ENCODE measurements around the gene ABCC1.
"Not testable (repeated sequence)": the region's sequence is repeated elsewhere in the genome, so short reads cannot be mapped to it uniquely, and the experiment has no call there.

ABCC1 gene

DNA sequence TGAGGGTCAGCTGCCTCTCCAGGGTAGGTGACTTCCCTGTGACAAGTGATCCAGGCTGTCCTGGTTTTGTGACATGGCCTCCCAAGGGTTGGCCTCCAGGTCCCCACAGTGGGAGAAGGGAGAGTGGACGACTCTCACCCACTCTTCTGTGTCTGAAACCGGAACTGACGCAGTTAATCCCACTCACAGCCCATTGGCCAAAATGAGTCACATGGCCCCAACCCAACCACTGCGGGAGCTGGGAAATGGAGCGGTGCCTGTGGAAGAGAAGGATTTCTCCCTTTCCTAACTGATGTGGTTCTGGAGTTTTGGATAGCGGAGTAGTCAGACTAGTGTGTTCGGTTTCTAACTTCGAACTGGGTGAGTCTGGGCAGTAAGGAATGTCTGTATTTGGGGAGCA lies 194.5 kb downstream of the ABCC1 start:
- no peak for DNase-seq

DNA sequence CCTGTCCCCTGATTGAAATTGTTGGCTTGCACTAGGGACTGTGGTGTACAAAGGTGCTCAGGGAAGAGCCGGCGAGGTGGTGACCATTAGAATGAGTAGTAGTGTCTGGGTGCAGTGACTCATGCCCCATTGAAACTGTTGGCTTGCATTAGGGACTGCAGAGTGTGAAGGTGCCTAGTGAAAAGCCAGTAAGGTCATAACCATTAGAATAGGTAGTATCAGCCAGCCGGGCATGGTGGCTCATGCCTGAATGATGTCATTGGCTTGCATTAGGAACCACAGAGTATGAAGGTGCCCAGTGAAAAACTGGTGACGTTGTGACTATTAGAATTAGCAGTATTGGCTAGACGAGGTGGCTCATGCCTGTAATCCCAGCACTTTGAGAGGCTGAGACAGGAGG lies 195.0 kb downstream of the ABCC1 start:
- no peak for DNase-seq

DNA sequence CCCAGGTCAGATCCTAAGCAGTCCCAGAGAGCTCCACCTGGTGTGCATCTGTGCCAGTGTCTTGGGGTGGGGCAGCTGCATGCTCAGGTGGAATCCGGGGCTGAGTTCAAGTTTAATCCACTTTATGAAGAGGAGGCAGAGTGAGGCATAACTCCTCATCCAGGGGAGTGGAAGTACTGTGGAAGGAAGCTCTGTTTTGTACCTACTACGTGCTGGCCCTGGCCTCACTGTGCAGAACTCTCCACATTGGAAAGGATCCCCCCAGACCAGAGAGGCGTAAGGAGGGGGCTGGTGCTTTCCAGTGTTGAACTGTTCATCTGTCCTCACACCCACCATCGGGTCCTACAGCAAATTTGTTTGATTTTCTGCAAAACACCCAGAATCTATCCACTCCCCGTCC lies 195.9 kb downstream of the ABCC1 start:
- no peak for DNase-seq

DNA sequence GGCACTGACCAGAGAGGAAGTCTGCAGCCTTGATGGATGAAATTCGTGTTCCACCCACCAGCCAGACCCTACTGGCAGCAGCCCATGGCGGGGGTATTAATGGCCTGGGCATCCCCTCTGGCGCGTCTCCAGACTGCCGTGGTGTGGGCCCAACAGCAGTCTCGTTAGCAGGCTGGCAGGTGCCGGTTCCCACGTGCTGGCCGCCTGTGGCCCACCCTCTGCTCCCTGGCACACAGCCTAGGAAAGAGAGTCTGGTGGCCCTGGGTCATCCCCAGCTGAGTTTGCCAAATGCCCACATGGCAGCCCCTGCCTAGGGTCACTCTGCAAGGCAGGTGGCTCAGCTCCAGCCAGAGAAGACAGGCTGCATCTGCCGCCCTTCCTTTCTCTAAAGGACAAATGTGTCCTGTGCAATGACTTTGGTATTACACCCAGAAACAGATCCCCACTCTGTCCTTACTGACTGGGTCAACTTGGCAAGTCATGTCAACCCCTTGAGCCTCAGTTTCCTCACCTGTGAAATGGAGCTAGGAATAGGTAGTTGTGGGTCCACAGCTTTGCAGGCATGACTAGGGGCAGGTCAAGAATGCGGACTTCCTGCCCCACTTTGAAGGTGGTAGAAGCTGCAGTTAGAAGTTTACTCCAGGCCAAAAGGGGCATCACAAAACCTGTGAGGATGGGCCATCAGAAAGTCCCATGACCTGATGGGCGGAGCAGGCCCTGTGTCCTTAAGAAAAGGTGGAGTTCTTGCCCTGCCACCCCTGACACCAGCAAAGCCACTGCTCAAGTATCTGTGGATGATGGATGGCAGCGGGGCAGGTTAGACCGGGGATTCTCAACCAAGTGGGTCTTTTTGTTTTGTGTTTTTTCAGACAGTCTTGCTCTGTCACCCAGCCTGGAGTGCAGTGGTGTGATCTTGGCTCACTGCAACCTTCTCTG lies 197.2 kb downstream of the ABCC1 start:
- DNase-seq = no peak

DNA sequence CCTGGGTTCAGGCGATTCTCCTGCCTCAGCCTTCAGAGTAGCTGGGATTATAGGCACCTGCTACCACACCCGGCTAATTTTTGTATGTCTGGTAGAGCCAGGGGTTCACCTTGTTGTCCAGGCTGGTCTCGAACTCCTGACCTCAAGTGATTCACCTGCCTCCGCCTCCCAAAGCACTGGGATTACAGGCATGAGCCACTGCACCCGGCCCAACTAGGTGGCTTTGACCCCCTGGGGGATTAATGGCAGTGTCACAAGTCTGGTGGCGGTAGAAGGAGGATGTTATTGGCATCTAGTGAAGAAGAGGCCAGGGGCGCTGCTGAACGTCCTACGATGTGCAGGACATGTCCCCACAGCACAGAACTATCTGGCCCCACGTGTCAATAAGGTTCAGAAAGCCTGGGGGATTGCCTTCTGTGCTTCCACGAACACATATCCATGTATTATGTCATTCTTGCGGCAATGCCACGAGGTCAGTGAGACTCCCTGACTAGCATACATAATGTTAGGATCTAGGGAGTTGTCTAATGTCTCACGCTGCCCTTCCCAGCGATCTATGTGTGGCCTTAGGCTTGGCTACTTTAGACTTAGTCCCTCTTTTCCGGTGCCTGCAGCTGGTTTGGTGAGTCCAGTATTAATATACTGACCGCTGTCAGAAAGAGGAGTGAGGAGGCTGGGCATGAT lies 198.0 kb downstream of the ABCC1 start:
- no peak for DNase-seq

DNA sequence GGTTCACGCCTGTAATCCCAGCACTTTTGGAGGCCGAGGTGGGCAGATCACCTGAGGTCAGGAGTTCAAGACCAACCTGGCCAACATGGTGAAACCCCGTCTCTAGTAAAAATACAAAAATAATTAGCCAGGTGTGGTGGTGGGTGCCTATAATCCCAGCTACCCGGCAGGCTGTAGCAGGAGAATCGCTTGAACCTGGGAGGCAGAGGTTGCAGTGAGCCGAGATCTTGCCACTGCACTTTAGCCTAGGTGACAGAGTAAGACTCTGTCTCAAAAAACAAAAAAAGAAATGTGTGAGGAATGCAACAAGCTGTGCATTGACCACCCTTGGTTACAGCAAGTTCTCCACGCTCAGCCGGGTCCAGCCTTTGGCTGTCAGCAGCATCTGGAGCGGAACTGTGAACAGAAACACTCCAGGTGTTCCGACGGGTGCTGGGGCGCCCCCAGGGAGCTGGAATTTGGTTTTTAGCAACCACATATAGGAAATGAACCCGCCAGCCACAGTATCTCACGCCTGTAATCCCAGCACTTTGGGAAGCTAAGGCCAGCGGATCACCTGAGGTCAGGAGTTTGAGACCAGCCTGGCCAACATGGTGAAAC lies 198.7 kb downstream of the ABCC1 start:
- DNase-seq = not testable (repeated sequence)

DNA sequence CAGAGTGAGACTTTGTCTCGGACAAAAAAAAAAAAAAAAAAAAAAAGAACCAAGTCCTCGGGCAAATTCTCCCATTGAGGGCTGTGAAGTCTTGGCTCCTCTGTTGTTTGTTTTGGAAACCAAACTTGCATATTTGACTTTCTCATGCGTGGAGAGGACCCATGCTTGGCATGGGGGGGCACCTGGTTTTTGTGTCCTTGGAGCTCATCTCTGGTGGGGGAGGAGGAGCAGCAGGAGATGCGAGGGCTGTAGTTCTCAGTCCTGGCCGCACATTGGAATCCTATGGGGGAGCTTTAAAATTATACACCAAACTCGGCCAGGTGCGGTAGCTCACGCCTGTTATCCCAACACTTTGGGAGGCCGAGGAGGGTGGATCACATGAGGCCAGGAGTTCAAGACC lies 199.3 kb downstream of the ABCC1 start:
- no peak for DNase-seq

DNA sequence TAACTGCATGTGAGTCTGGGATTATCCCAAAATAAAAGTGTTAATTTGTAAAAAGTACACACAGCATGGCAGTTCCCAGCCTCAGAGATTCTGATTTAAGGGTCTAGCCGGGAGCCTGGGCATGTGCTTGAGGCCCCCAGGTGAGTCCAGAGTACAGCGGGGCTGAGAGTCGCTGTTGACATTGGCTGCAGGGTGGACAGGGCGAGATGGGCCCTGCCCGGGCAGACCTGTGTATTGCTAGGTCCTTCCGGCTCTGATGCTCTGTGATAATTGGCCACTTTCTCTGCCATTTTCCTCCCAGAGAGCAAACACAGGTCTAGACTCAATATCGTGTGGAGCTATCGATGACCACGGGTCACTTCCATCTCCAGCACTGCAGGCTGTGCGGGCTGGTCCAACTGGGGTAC lies 200.3 kb downstream of the ABCC1 start:
- no peak for DNase-seq

DNA sequence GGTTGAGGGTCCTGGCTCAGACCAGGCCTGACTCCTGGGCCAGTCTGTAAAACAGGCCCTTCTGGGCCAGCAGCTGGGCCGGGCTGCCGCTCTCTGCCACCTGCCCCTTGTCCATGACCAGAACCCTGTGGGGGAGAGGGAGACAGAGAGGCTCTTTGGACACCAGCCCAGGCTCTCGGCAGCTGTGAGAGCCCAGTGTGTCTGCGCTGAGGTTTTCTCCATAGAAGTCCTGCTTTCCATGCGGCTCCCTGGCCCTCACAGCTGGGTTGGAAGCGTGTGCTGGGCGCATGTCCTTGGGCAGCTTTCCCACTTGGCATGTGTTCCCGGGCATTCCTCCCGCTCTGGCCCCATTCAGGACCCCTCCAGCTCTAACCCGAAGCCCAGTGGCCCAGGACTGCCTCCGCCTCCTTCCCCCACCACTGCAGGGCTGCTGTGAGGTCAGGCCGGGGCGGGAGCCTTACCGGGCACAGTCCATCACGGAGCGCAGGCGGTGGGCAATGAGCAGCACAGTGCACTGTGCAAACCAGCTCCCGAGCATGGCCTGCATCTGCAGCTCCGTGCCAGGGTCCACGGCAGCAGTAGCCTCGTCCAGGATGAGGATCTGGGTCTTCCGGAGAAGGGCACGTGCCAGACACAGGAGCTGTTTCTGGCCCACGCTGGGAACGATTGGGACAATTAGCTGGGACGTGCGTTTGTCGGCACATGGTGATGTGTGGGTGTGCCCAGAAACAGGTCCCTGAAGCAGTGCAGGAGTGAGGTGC lies 200.9 kb downstream of the ABCC1 start:
- no peak for DNase-seq

DNA sequence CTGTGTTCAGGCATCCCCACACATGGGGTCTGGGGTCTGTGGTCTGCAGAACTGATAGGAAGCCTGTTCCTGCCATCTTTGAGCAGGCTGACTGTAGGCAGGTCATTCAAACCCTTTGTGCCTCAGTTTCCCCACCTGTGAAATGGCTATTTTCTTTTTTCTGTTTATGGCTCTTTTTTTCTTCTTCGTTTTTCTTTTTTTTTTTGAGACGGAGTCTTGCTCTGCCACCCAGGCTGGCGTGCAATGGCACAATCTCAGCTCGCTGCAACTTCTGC lies 201.4 kb downstream of the ABCC1 start:
- no peak for DNase-seq

DNA sequence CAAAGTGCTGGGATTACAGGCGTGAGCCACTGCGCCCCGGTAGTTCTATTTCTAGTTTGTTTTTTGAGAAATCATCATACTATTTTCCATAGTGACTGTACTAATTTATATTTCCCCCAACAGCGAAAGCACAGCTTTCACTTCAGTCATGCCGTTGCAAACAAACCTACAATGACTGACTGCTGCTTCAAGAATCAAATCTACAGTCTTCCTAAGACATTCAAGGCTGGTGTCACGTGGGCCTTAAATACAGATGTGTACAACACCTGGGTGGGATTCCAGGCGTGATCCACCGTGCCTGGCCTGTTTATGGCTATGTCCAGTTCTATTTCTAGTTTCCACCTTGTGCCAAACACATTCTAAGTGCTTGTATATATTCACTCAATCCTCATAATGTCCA lies 201.9 kb downstream of the ABCC1 start:
- no peak for DNase-seq

DNA sequence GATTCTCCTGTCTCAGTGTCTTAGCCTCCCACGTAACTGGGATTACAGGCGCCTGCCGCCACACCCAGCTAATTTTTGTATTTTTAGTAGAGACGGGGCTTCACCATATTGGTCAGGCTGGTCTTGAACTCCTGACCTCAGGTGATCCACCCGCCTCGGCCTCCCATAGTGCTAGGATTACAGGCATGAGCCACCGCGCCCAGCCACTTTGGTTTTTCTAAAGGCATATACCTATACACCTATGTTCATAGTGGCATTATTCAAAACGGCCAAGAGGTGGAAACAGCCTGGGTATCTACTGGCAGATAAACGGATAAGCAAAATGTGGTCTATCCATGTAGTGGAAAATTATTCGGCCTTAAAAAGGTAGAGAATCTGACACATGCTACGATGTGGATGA lies 203.6 kb downstream of the ABCC1 start:
- DNase-seq = not testable (repeated sequence)

DNA sequence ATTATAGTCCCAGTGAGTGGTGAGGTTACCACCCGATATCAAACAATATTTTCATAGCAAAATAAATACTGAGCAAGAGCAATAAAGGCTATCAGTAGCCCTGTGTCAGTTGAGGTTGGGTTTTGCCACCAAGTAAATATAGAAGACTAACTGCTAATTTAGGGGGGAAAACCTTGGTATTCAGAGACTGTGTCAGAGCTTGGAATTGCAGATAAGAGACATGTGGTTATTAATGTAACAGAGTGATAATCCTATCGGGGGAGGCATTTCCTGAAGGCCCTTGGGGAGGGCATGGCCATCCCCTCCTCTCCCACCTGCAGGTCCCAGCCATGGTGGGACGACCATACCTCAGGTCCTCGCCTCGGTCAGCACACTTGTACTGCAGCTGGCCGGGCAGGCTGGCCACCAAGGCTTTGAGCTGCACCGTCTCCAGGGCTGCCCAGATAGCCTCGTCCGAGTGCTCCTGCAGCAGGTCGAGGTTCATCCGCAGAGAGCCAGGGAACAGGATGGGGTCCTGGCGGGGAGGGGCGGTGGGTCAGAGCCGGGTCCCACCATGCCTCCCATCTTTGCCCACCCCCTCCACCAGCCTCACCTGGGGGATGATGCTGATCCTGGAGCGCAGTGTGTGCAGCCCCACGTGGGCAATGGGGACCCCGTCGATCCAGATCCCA lies 205.0 kb downstream of the ABCC1 start:
- DNase-seq = no peak

DNA sequence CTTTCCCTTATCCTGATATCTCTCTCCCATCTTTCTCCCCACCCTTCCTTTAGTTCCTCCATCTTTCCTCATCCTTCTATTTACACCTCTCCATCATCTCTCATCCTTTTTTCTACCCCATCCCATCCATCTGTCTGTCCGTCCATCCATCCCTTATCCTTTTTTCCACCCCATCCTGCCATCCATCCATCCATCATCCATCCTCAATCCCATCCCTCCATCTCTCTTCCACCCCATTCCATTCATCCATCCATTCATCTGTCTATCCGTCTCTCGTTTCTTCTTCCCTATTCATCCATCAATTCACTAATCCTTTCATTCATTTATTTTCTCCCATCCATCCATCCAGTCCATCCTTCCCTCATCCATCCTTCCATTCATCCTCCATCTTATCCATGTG lies 205.8 kb downstream of the ABCC1 start:
- DNase-seq = no peak

DNA sequence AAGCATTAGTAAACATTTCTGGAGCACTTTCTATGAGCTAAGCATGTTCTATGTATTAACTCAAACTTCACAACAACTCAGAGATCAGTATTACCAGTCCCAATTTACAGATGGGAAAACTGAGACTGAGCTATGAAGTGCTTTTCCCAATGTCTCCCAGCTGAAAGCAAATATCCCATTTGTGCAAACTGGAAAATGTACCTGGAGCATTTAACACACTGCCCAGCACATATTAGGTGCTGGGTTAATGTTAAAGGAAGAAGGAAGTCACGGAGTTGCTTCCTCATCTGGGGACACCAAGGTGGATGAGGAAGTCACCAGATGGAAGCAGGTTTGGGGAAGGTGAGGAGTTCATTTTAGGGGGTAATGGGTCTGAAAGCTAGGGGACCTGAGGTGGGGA lies 207.8 kb downstream of the ABCC1 start:
- DNase-seq = no peak

DNA sequence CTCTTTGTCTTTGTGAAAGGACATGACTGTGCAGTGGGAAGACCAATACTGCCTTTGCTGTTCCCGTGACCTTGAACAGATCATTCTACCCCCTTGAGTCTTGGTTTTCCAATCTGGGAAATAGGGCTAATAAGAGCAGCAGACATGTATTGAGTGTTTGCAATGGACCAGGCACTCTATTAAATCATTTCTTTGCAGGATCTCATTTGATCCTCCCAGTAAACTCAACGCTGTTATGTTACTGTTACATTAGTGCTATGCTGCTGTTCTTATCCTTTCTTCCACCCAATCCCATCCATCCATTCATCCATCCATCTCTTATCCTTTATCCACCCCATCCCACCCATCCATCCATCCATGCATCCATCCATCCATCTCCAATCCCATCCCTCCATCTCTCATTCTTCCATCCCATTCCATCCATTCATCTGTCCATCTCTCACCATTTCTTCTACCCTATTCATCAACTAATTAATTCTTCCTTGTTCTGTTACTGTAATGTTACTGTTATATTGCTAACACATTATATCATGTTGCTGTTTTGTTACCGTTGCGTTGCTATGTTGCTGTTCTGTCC lies 208.8 kb downstream of the ABCC1 start:
- DNase-seq = no peak

DNA sequence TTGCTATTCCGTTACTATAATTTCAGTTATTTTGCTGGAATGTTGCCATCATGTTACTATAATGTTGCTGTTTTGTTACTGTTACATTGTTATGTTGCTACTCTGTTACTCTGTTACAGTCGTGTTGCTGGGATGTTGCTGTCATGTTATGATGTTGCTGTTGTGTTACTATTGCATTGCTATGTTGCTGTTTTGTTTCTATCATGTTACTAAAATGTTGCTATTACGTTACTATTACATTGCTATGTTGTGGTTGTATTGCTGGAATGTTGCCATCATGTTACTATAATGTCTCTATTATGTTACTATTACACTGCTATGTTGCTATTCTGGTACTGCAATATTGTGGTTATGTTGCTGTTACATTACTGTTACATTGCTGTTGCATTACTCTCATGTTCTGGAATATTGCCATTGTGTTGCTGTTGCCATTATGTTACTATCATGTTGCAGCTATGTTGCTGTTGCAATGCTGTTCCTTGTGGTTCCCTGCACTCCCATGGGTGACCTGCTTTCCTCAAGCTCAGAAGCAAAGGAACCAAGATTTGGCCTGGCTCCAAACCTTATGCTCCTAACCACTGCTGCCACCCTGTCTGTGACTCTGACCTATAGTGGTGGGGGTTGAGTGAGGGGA lies 209.4 kb downstream of the ABCC1 start:
- DNase-seq = no peak

DNA sequence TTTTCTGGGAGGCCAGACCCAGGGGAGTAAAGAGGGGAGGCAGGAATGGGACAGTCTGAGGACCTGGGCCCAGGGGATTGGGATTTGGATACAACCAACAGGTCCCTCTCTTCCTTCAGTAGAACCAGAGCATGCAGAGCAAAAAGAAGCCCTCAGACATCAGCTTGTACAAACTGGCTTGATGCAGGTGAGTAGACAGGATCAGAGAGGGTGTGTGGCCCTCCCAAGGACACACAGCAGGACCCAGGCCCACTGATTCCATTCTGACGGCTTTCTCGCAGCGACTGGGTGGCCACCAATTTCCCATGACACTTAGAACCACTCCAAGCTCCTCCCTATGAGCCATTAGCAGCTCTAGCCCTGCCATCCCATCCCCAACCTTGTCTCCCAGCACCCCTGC lies 210.2 kb downstream of the ABCC1 start:
- DNase-seq = no peak

DNA sequence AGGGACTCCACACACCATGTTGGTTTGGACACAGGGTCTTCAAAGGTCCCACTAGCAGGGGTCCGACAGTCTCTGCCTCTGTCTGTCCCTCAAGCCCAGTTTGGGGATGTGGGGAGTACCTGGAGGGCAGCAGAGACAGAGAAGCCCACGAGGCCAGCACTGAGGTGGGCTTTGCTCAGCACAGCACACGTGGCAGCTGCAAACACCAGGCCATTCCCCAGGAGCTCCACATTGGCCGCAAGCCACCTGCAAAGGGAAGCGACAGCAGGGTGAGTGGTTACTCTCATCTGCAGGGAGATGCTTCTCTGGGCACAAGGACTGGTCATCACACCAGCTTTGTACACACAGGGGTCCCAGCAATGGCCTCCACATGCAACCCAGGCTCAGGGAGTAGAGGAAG lies 211.9 kb downstream of the ABCC1 start:
- no peak for DNase-seq

DNA sequence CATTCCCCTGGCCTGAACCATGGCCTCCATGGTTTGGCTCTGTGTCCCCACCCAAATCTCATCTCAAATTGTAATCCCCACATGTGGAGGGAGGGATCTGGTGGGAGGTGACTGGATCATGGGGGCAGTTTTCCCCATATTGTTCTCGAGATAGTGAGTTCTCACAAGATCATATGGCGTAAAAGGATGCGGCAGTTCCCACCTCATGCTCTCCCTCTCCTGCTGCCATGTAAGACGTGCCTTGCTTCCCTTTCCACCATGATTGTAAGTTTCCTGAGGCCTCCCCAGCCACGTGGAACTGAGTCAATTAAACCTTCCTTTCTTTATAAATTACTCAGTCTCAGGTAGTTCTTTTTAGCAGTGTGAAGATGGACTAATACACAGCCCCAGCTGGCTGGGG lies 212.4 kb downstream of the ABCC1 start:
- not testable (repeated sequence) for DNase-seq

DNA sequence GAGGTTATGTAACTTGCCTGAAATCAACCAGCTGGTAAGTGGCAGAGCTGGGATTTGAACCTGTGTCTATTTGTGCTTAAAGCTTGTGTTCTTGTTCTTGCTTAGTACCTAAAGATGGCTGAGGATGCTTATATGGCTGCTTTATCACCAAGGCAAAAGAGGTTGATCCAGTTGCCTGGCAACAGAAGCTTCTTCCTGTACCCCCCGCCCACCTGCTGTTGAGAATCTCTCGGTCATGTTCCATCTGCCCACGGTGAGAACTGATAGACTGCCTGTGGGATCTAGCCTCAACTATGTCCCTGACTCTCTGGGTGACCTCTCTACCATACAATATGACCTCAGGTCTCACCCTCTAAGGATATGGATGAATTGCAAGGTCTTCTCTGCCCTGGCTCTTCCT lies 213.2 kb downstream of the ABCC1 start:
- DNase-seq = no peak

DNA sequence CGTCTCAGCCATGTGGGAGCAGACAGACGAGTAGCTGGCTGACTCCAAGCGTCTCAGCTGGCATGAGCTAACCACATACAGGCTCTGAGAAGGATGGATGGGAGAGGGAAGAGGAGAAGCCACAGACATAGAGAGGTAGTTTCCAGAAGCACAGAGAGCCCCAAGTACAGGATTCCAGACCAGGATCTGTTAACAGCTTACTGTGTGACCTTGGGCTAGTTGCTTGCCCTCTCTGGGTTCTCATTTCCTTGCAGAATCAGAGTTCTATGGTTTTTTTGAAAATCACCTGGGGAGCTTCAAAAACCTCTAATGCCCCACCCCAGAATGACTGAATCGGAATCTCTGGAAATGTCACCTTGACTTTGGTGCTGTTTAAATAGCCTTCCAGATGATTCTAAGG lies 213.7 kb downstream of the ABCC1 start:
- no peak for DNase-seq
